H9 (cell line): ENCODE measurements around the gene NMT1. TPM values are rescaled to one million over a fixed set of nuclear protein-coding genes. Genes with fewer than 3 reads are reported as not detected.
A peak's percentile ranks its signal among the peaks of the same experiment; 100 is the strongest.

ENCODE experiments used
- DNase-seq: peaks from one replicate; pipeline ENCODE4 v3.0.0-alpha.2; 2017
- H2AFZ ChIP-seq: one replicate; pipeline ENCODE4 v1.6.1; 2013; ENCODE audit warnings: mild to moderate bottlenecking, low read length, control low read depth, moderate library complexity
- H2AK5ac ChIP-seq: 2 replicates; pipeline ENCODE4 v1.6.1; 2013; ENCODE audit warnings: low read length, control low read depth, mixed read lengths; ENCODE audit not compliant: insufficient read length
- H2BK120ac ChIP-seq: one replicate; pipeline ENCODE4 v1.6.1; 2013; ENCODE audit warnings: low read depth, mild to moderate bottlenecking, low read length, control low read depth, inconsistent platforms; ENCODE audit not compliant: poor library complexity, severe bottlenecking
- H2BK12ac ChIP-seq: 2 replicates; pipeline ENCODE4 v1.6.1; 2013; ENCODE audit warnings: low read length, control low read depth, mixed read lengths, low read depth; ENCODE audit not compliant: insufficient read length
- H2BK15ac ChIP-seq: 2 replicates; pipeline ENCODE4 v1.6.1; 2013; ENCODE audit warnings: low read depth, low read length, control low read depth
- H2BK20ac ChIP-seq: one replicate; pipeline ENCODE4 v1.6.1; 2013; ENCODE audit warnings: low read depth, mild to moderate bottlenecking, low read length, control low read depth, inconsistent platforms; ENCODE audit not compliant: poor library complexity, severe bottlenecking
- H2BK5ac ChIP-seq: 2 replicates; pipeline ENCODE4 v1.6.1; 2013; ENCODE audit warnings: low read length, control low read depth, mixed read lengths; ENCODE audit not compliant: insufficient read length
- H3K14ac ChIP-seq: 2 replicates; pipeline ENCODE4 v1.6.1; 2013; ENCODE audit warnings: low read length, control low read depth; ENCODE audit not compliant: insufficient read depth
- H3K18ac ChIP-seq: 2 replicates; pipeline ENCODE4 v1.6.1; 2013; ENCODE audit warnings: low read depth, mild to moderate bottlenecking, mixed read lengths, low read length, control low read depth; ENCODE audit not compliant: insufficient read length
- H3K23ac ChIP-seq: 2 replicates; pipeline ENCODE4 v1.6.1; 2013; ENCODE audit warnings: low read length, control low read depth, mixed read lengths, low read depth; ENCODE audit not compliant: insufficient read length
- H3K23me2 ChIP-seq: 2 replicates; pipeline ENCODE4 v1.6.1; 2013; ENCODE audit warnings: low read depth, mild to moderate bottlenecking, mixed read lengths, low read length, control low read depth; ENCODE audit not compliant: insufficient read length, poor library complexity, severe bottlenecking
- H3K27ac ChIP-seq: 2 replicates; pipeline ENCODE4 v1.5.1; 2013; ENCODE audit warnings: low read length, control low read depth, mixed read lengths, low read depth; ENCODE audit not compliant: insufficient read length
- H3K27me3 ChIP-seq: 2 replicates; pipeline ENCODE4 v1.6.1; 2013; ENCODE audit warnings: low read length, control low read depth, inconsistent platforms; ENCODE audit not compliant: insufficient read depth
- H3K4ac ChIP-seq: 2 replicates; pipeline ENCODE4 v1.6.1; 2013; ENCODE audit warnings: low read depth, mild to moderate bottlenecking, control low read depth, inconsistent platforms, low read length, moderate library complexity
- H3K4me1 ChIP-seq: 2 replicates; pipeline ENCODE4 v1.6.1; 2013; ENCODE audit warnings: low read length, control low read depth, inconsistent platforms; ENCODE audit not compliant: insufficient read depth
- H3K4me2 ChIP-seq: 2 replicates; pipeline ENCODE4 v1.6.1; 2013; ENCODE audit warnings: low read length, control low read depth, mixed read lengths; ENCODE audit not compliant: insufficient read length, insufficient read depth
- H3K56ac ChIP-seq: 2 replicates; pipeline ENCODE4 v1.6.1; 2013; ENCODE audit warnings: low read depth, mild to moderate bottlenecking, mixed read lengths, low read length, control low read depth; ENCODE audit not compliant: insufficient read length
- H3K79me1 ChIP-seq: 2 replicates; pipeline ENCODE4 v1.6.1; 2013; ENCODE audit warnings: low read depth, mild to moderate bottlenecking, moderate library complexity, low read length, control low read depth, inconsistent platforms; ENCODE audit not compliant: insufficient read depth, poor library complexity, severe bottlenecking
- H3K79me2 ChIP-seq: 2 replicates; pipeline ENCODE4 v1.6.1; 2013; ENCODE audit warnings: low read length, control low read depth, inconsistent platforms; ENCODE audit not compliant: insufficient read depth
- H3K9ac ChIP-seq: 2 replicates; pipeline ENCODE4 v1.6.1; 2013; ENCODE audit warnings: low read length, control low read depth, mixed read lengths; ENCODE audit not compliant: insufficient read length; ENCODE audit errors: extremely low read depth
- H3K9me3 ChIP-seq: one replicate; pipeline ENCODE4 v1.6.1; 2013; ENCODE audit warnings: low read depth, low read length, inconsistent platforms; ENCODE audit not compliant: control insufficient read depth
- H3T11ph ChIP-seq: one replicate; pipeline ENCODE4 v1.6.1; 2013; ENCODE audit warnings: mild to moderate bottlenecking, low read length, control low read depth, inconsistent platforms
- H4K20me1 ChIP-seq: one replicate; pipeline ENCODE4 v1.6.1; 2013; ENCODE audit not compliant: control insufficient read depth, insufficient read length, insufficient read depth
- H4K5ac ChIP-seq: 2 replicates; pipeline ENCODE4 v1.6.1; 2013; ENCODE audit warnings: low read depth, mild to moderate bottlenecking, mixed read lengths, low read length, control low read depth; ENCODE audit not compliant: insufficient read length
- H4K8ac ChIP-seq: replicated peaks from 2 replicates; pipeline ENCODE4 v1.6.1; 2013; ENCODE audit warnings: low read length, control low read depth, mixed read lengths, low read depth; ENCODE audit not compliant: insufficient read length
- H4K91ac ChIP-seq: 2 replicates; pipeline ENCODE4 v1.6.1; 2013; ENCODE audit warnings: low read depth, mild to moderate bottlenecking, moderate library complexity, mixed read lengths, low read length, control low read depth; ENCODE audit not compliant: insufficient read length
- H3K27ac Mint-ChIP-seq, 3 experiments: 2 replicates in 2 of 3; 3 replicates in 1 of 3; pipeline ENCODE4 v1.8.0; 2020 to 2021; ENCODE audit warnings: mixed read lengths in 3 of 3, mild to moderate bottlenecking in 1 of 3, moderate library complexity in 1 of 3
- H3K27me3 Mint-ChIP-seq: 2 replicates; pipeline ENCODE4 v1.8.0; 2021; ENCODE audit warnings: low read depth, mild to moderate bottlenecking, moderate library complexity, mixed read lengths
- H3K36me3 Mint-ChIP-seq, 3 experiments: 2 replicates in 2 of 3; 3 replicates in 1 of 3; pipeline ENCODE4 v1.8.0; 2020 to 2021; ENCODE audit warnings: low read depth in 3 of 3, mixed read lengths in 3 of 3; ENCODE audit not compliant: insufficient read depth in 1 of 3
- H3K4me1 Mint-ChIP-seq, 2 experiments: 2 replicates each; pipeline ENCODE4 v1.8.0; 2020; ENCODE audit warnings: mixed read lengths in 2 of 2
- H3K4me3 Mint-ChIP-seq, 2 experiments: 2 replicates in 1 of 2; 3 replicates in 1 of 2; pipeline ENCODE4 v1.8.0; 2020 to 2021; ENCODE audit warnings: mild to moderate bottlenecking in 2 of 2, mixed read lengths in 2 of 2, moderate library complexity in 1 of 2
- H3K9me3 Mint-ChIP-seq, 2 experiments: 2 replicates in 1 of 2; 3 replicates in 1 of 2; pipeline ENCODE4 v1.8.0; 2020; ENCODE audit warnings: mild to moderate bottlenecking in 2 of 2, mixed read lengths in 2 of 2, moderate library complexity in 1 of 2
- whole genome bisulfite sequencing: extraction: QIAGEN DNeasy Blood & Tissue Kit; methylation state at CpG from one replicate; pipeline ENCODE4 v1.1.7; 2013; ENCODE audit warnings: missing lambda C conversion rate, low lambda C conversion rate, mixed read lengths; ENCODE audit not compliant: insufficient read length; ENCODE audit errors: extremely low coverage; 5-methylcytosine and 5-hydroxymethylcytosine counted together
- total RNA-seq: library from RNA; stranded (reverse); gene quantifications from 2 replicates; pipeline ENCODE4 v1.2.1, GENCODE V29; 2021
- TF ChIP-seq, protein P1 (sequence below): fragments of 200-600 bp; sonication (generic); conservative IDR thresholded peaks from 3 replicates; pipeline ENCODE4 v1.8.0; 2021; ENCODE audit warnings: antibody characterized with exemption, mild to moderate bottlenecking

Gene NMT1
- total RNA-seq, 1 experiment from 2014 or later = 150 TPM

DNA sequence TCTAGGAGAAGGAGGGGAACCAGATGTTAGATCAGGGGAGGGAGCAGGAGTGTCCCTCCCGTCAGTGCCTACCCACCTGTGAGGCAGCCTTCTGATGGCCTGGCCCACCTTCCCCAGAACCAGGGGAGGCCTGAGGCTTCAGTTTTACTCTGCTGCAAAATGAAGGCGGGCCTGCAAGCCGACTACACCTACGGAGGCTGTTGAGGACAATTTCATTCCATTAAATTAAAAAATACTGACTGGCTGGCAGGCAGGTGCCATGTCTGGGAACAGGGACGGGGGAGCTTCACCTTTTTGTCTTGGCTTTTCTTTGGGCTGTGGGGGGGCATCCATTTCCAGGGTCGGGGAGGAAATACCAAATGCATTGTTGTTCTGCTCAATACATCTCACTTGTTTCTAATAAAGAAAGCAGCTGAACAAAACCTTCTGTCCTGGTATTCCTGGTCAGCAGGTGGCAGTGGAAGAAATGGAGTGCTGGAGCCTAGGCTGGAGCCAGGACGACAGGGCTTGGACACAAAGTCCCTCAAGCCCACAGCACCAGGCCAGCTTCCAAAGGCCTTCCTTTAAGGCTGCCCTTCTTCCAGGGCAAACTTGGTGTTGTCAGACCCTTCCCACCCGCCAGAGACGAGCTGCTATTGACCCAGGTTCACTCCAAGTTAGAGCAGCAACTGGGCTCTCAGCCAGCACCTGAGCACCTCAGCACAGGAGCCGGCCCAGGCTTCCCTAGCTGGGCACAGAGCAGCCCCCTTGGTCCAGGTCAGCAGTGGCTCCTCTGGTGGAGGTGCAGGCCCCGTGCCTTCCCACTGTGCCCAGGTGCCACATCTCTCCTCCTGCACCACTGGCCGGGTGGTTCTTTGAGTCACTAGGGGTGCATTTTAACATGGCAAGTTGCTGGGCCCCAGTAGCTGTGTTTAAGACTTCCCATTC lies 47.7 kb downstream of the NMT1 start:
- Histone ChIP-seq H4K20me1 (no peaks in the 10 kb centered on the region), H3K23me2 (no peaks in the 10 kb centered on the region), H3K27me3 (no peaks in the 10 kb centered on the region), H3K4me1 (no peaks in the 10 kb centered on the region), H2BK20ac (no peak overlapping the region), H3K14ac (no peak overlapping the region), H3K27ac (no peak overlapping the region), H3K9me3 (no peaks in the 10 kb centered on the region), H4K5ac (no peak overlapping the region), H2AFZ (no peak overlapping the region), H3K79me2 (no peaks in the 10 kb centered on the region), H2BK5ac (no peak overlapping the region), H4K8ac (no peak overlapping the region), H3K4me2 (no peak overlapping the region), H3T11ph (no peak overlapping the region), H3K79me1 (no peaks in the 10 kb centered on the region), H3K56ac (no peak overlapping the region), H2BK120ac (no peak overlapping the region), H2BK12ac (no peak overlapping the region), H3K4ac (no peak overlapping the region), H2BK15ac (no peak overlapping the region), H3K9ac (no peak overlapping the region), H3K18ac (no peak overlapping the region), H3K23ac (no peak overlapping the region), H2AK5ac (no peak overlapping the region), H4K91ac (no peak overlapping the region)
- TF ChIP-seq, protein P1, sequence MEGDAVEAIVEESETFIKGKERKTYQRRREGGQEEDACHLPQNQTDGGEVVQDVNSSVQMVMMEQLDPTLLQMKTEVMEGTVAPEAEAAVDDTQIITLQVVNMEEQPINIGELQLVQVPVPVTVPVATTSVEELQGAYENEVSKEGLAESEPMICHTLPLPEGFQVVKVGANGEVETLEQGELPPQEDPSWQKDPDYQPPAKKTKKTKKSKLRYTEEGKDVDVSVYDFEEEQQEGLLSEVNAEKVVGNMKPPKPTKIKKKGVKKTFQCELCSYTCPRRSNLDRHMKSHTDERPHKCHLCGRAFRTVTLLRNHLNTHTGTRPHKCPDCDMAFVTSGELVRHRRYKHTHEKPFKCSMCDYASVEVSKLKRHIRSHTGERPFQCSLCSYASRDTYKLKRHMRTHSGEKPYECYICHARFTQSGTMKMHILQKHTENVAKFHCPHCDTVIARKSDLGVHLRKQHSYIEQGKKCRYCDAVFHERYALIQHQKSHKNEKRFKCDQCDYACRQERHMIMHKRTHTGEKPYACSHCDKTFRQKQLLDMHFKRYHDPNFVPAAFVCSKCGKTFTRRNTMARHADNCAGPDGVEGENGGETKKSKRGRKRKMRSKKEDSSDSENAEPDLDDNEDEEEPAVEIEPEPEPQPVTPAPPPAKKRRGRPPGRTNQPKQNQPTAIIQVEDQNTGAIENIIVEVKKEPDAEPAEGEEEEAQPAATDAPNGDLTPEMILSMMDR = no peak
- H3K4me3 Mint-ChIP-seq = no peak overlapping the region
- peak overlapping the region in 1 of 3 experiments; percentile 68; a peak in 3 of 7 replicates for H3K27ac Mint-ChIP-seq
- H3K27me3 Mint-ChIP-seq = peaks cover 2% of the 10 kb centered on the region; the same call in 1 of the 2 replicates
- H3K9me3 Mint-ChIP-seq = no peaks in the 10 kb centered on the region
- no CpG with 5 or more reads among the region's 12 CpGs for WGBS
- H3K36me3 Mint-ChIP-seq = peaks cover 5 to 52% (median 47%) of the 10 kb centered on the region in 3 experiments; a peak in 6 of 7 replicates
- H3K4me1 Mint-ChIP-seq = peaks cover 0 to 9% of the 10 kb centered on the region in 2 experiments; a peak in 2 of 4 replicates
- no peak for DNase-seq
